A673 (cell line): Measurements from ENCODE around the gene ATP6V1F.

Experiments
- CTCF ChIP-seq: fragments of 300-800, 200-600 bp; sonication (generic); conservative IDR thresholded peaks from 2 replicates; pipeline ENCODE4 v1.5.1; 2017; ENCODE audit warnings: low read depth, mild to moderate bottlenecking, antibody characterized with exemption, low read length, moderate library complexity, mixed read lengths
- EZH2 ChIP-seq: fragments of 200-600 bp; sonication (generic); IDR thresholded peaks from 2 replicates; pipeline ENCODE4 v1.6.1; 2017; ENCODE audit warnings: borderline replicate concordance, low read depth, mild to moderate bottlenecking, mixed read lengths, antibody characterized with exemption, low read length; ENCODE audit not compliant: poor library complexity, severe bottlenecking

DNA sequence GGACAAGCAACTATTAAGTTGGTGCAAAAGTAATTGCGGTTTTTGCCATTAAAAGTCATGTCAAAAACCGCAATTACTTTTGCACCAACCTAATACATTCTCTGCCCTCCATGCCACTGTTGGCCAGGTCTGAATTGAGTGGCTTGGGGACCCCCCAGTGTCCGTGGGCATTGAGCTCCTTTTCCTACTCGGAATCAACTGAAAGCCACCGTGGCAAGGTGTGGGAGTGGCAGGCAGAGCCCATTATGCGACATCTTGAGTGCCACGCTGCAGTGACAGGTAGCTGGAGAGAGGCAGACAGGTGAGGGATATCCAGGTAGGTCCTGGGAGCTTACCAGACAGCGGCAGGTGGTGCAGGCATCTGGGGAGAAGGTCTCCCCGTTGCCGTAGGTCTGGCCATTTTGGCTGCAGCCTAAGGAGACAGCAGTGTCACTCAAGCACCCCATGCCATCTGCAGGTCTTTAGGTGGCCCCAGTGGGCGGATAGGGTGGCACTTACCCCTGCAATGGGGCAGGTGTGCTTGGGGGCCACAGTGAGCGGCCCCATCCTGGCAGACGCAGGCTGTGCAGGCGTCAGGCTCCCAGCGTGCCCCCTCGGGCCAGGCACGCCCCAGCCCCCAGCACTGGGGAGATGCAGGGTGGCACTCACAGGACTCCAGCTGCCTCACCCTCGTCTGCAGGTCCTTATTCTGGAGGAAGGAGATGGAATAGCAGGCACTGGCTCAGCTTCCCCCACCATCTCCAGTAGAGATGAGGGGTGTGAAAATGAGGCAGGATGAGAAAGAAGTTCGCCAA lies 44.3 kb downstream of the ATP6V1F start:
- TF ChIP-seq CTCF (no peak), EZH2 (no peak)
